Stimulated activated CD8-positive, alpha-beta memory T cell treated with anti-CD3 and anti-CD28 coated beads, Interleukin-2, amount 100 ng/mL, for 48 hours (primary cell): Measurements from ENCODE around the gene IGSF21.

ENCODE experiments used
- DNase-seq, 2 donors: peaks; one replicate each; pipeline ENCODE4 v3.0.0-alpha.2; 2020; ENCODE audit warnings: low read depth in 2 of 2

Gene IGSF21

DNA sequence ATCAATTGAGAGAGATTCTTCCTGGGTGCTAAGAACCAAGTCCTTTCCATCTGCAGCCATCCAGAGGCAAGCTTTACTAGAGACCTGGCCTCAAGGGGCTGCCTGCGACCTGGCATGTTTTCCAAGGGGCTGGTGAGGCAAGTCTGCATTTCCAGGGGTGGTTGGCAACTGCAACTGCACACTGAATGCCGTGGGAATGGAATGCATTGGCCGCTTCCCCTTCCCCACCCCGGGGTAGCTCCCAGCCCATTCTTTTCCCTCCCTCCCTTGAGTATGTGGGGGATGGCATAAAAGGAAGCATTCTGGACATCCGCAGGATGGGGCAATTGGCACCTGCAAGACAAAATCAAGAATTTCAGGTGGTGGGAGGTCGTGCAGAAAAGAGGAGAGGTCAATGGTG, 155.1 kb downstream of the IGSF21 start:
- no peak for DNase-seq

DNA sequence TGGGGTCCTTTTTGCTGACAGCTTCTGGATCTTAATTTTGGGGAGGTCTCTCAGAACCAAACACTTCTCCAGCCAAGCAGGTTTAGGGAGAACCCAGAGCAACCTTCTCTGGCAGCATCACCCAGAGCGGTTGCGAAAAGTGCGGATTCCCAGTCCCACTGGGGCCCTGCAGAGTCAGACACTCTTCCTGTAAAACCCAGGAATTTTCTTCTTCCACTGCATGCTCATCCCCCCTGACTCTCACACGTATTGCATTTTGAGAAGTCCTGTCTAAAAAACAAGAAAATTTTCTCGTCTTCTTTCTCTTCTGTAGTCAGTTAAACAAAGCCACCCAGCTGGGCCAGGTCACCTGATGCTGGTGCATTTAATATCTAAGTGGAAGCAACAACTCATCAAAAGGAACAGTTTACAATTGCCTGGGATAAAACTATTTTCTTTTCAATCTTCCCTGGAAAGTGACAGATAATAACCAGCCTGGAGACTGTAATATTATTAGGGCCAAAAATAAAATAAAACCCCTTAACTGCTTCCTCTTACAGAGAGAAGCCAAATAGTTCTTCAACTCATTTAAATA, 156.0 kb downstream of the IGSF21 start:
- DNase-seq = no peak

- DNase-seq = no peak
These were observed 156.9 kb downstream of the IGSF21 start for GRCh38 chr1:18264450-18265039.

DNA sequence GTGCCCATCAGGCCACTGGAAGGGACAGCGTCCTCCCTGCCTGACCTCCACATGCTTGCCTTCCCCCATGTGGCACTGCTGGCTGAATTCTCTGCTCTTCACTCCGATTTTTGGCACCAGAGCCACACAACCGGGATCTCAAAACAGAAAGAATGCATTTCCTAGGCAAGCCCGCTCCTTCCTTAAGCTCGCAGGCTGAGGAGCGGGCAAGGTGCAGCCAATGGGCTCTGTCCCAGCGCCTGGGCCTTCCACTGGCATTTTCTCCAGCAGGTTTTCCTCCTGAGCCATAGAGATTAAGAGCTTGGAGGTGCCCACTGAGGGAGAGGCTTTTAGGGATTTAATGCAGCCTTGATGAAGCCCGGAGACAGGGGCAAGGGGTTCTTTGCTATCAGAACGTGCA, 158.0 kb downstream of the IGSF21 start:
- DNase-seq = no peak

DNA sequence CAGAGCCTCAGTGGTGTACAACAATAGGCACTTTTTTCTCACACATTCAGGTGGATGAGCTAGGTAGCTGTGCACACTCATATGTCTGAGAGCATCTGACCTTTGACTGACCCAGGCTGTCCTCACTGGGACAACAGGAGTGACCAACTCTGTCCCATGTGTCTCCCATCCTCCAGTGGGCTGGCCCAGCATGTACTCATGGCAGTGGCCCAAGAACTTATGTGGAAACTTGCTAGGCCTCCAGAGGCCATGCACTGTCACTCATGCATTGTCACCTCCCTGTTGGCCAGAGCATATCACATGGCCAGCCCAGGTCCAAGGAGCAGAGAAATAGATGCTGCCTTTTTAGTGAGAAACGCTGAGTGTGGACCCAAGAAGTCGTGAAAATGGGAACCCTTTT, 158.8 kb downstream of the IGSF21 start:
- DNase-seq = no peak

DNA sequence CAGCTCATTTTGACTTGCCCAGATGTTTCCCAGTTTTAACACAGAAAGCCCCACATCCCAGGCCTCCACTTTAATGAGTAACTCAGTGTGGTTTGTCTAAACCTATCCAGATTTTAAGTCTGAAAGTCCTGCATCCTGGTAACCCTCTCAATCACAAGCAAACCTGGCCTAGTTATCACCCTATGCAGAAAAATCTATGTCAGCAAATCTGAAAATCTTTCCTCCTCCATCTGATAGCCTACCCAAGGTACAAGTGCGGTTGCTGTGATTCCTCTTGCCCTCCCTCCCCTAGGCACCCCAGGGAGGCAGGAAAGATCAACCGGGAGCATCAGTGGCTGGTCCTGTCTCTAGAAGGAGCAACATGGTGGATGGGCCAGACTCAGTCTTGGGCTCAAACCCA, 163.7 kb downstream of the IGSF21 start:
- DNase-seq = no peak

- no peak for DNase-seq
These were observed 171.3 kb downstream of the IGSF21 start for GRCh38 chr1:18278946-18279345.

DNA sequence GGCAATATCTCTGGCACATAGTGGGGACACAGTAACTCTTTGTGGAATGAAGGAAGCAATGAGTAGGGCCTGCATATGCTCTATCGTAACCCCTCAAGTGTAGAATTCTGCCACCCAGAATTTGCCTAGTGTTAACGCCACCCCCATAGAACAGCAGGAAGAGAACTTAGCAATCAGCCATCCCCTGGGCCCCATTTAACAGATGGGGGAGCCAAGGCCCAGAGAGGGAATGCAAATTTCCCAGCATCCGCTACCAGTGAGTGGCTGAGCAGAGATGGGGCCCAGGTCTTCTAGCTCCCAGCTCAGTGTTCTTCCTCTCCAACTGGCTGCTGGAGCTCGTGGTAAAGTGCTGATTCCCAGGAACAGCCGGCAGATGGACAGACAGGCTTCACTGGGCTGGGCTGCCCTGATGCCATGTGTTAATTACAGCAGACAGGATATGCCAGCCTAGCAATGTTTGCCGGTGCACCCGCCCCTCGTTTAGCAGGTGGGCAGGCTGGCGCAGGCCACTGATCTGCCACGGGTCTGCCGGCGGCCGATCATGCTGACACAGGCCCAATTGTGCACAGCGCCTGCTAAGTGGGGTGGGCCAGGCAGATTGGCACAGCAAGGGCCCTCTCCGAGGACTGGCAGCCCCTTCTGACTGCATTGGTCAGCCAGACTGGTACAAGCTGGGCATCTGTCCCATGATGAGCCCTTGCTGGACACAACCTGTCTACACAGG, 171.9 kb downstream of the IGSF21 start:
- no peak for DNase-seq

- no peak for DNase-seq
These were observed 173.4 kb downstream of the IGSF21 start for GRCh38 chr1:18280956-18281355.

- DNase-seq = no peak
These were observed 175.4 kb downstream of the IGSF21 start for GRCh38 chr1:18282851-18283600.

DNA sequence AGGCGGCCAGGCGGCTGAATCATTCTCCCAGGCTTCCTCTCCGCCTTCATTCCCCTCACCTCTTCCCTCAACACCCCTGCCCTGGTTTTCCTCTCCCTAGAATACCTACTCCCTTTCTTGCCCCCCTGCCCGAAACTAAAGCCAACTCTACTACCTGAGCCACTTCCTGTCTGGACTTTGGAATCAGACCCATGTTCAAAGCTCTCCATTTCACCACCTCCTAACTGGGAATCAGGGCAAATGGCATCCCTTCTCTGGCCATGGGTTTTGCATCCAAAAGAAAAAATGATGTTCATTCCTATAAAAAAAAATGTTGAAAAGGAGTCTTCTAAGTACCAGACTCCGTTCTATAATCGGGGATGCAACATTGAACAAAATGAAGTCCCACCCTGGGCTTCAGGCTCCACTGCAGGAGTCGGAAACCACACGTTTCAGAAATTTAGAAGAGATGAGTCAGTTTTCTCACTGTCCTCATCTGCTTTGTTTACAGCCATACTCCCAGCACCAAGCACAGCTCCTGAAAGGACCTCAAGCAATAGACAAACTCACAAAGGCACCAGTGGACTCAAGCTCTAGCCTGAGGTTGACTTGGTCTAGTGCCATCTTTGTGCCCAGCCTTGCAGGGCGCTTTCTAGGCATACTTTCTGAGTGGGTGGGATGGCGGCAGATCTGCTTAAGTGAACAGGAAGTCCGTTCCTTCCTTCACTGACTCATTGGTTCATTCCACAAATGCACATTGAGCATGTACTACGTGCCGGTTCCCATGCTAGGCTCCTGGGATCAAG, 176.2 kb downstream of the IGSF21 start:
- DNase-seq = no peak

DNA sequence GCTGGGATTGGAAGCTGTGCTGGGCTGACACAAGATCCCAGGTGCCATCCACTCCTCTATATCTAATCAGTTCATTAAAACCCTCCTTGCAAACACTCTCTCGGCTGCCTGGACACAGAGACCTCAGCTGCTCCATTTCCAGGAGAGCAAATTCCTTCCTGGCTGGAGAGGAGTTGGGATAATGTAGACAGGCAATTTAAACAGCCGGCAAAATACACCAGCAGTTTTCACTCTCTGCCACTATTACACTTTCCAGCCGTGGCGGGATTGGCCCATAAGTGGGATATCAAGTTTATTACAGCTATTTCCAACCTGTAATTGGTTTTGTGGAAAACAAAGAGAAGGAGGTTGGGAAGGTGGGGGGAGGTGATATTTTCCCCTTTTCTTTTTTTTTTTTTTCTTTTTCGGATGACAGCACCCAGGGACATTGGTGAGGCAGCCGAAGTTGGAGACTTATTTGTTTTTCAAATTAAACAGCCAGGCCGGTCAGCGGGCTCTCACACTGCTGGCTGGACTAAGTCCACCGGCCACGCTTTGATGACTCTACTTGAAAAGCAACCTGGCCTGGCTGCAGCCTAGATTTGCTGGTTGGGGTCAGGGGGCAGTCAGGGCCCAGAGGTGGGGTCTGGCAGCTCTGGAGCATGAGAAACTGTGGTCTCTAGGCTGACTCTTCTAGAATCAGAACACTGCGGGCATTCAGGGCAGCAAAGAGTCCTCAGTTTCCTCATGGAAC, 177.4 kb downstream of the IGSF21 start:
- DNase-seq = no peak

- no peak for DNase-seq
These were observed 177.9 kb downstream of the IGSF21 start for GRCh38 chr1:18285538-18285924.

GRCh38 chr1:18288722-18289121, 181.1 kb downstream of the IGSF21 start:
- no peak for DNase-seq

GRCh38 chr1:18289597-18289996, 182.0 kb downstream of the IGSF21 start:
- DNase-seq = no peak

- DNase-seq = no peak
These were observed 183.3 kb downstream of the IGSF21 start for GRCh38 chr1:18290740-18291412.

- no peak for DNase-seq
These were observed 184.9 kb downstream of the IGSF21 start for GRCh38 chr1:18292531-18292930.

DNA sequence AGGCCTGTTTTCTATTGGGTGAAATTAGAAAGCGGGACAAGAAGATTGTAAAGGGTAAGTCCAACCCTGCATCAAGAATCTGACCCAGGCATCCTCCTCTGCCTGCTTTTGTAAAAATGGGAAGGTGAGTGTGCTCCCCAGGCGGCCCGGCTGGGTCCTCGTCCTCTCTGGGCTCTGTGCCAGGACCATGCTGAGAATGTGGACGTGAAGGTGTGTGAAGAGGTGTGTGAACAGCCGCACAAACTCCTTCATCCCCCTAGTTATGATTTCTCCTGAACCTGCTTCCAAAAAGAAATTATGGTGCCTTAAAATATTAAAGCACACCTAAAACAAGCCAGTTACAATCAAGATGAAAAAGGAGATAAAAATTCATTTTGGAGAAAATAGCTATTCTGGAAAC, 185.7 kb downstream of the IGSF21 start:
- no peak for DNase-seq

- DNase-seq = no peak
These were observed 187.0 kb downstream of the IGSF21 start for GRCh38 chr1:18294437-18295176.
